ENCODE measurements around the gene MEGF9. TPM values are rescaled to one million over a fixed set of nuclear protein-coding genes. Genes with fewer than 3 reads are reported as not detected.
A peak's percentile ranks its signal among the peaks of the same experiment; 100 is the strongest.

The MEGF9 gene
- total and polyA plus RNA-seq, 8 donors = 1.7 to 11.0 (median 5.0) TPM

DNA sequence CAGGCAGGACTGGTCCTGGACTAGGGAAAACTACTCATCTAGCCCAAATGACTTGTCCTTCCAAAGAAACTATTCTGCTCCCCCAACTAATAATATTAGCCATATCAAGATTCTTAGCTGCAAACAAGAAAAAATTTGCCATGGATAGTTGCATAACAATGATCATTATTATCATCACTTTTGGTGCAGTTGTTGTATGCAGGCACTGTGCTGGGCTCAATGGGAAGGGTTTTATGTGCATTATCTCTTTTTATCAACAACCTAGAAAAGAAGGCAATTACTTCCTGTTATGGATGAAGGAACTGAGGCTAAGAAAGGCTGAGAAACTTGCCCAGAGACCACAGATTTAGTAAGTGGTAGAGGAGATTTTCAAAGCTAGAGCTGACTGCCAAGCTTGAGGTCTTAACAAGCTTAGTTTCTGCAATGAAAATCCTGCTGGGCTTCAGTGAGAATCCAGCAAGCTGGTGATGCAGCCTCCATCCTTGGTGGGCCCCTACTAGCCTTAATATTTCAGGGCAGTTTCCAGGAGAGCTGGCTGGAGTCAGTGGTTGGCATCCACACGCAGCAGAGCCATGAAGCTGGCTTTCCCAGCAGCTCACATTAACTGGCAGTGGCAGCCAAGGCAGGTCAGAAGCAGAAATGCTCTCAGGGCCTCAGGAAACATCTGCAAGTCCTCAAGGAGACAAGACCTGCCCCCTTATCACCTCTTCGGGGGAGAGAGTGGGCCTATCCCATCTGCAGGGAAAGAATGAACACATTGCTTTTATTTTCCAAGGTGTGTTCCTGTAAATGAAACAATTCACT lies 20.5 kb upstream of the MEGF9 start:
- no peak overlapping the region for H3K4me3 ChIP-seq
- TF ChIP-seq, protein P1, sequence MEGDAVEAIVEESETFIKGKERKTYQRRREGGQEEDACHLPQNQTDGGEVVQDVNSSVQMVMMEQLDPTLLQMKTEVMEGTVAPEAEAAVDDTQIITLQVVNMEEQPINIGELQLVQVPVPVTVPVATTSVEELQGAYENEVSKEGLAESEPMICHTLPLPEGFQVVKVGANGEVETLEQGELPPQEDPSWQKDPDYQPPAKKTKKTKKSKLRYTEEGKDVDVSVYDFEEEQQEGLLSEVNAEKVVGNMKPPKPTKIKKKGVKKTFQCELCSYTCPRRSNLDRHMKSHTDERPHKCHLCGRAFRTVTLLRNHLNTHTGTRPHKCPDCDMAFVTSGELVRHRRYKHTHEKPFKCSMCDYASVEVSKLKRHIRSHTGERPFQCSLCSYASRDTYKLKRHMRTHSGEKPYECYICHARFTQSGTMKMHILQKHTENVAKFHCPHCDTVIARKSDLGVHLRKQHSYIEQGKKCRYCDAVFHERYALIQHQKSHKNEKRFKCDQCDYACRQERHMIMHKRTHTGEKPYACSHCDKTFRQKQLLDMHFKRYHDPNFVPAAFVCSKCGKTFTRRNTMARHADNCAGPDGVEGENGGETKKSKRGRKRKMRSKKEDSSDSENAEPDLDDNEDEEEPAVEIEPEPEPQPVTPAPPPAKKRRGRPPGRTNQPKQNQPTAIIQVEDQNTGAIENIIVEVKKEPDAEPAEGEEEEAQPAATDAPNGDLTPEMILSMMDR (IDR thresholded peaks at IDR 0.05) = no peak
- DNase-seq = no peak
- FAIRE-seq = no peak
- 29 to 36% methylated on average over 2 of the region's 2 CpGs for WGBS, 2 donors
- H3K27me3 ChIP-seq = no peaks in the 10 kb centered on the region
- intact Hi-C loops (cut with DNase I) = no loop called here
- H3K9me3 ChIP-seq = no peaks in the 10 kb centered on the region
- H3K27ac ChIP-seq = peak overlapping the region in 2 of 4 donors; percentile 76 to 86
- H3K36me3 ChIP-seq = no peaks in the 10 kb centered on the region
- peak in 1 of 4 donors; percentile 9 for ATAC-seq
- H3K4me1 ChIP-seq = peaks cover 0 to 42% (median 8%) of the 10 kb centered on the region in 3 donors

DNA sequence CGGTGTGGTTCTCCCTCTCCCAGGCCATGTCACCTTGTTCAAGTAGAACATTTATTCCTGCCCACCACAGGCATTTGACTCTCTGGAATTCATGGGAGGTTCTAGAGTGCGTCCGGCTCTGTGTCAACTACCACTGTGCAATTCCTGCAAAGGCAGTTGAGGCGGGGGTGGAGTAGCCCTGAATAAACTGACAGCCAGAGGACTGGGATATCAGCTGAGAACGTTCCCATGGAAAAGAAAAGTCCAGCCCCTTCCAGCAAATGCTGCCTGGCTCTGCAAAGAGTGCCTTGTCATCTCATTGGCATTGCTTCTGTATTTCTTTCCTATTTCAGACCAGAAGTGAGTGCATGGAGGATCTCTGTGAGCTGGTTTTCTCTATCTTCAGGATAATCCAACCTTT lies 18.9 kb upstream of the MEGF9 start:
- DNase-seq (peak in 5 of 6 donors; percentile 63 to 92 (median 80)), FAIRE-seq (no peak), ATAC-seq (peak; percentile 89 to 97 (median 90))
- TF ChIP-seq, protein P1 (IDR thresholded peaks at IDR 0.05) = no peak
- no peak overlapping the region for H3K4me3 ChIP-seq
- H3K27me3 ChIP-seq = no peaks in the 10 kb centered on the region
- H3K36me3 ChIP-seq = no peaks in the 10 kb centered on the region
- intact Hi-C loops (cut with DNase I) = no loop called here
- no peaks in the 10 kb centered on the region for H3K9me3 ChIP-seq
- peak overlapping the region in 2 of 4 donors; percentile 81 to 86 for H3K27ac ChIP-seq
- peaks cover 0 to 42% (median 8%) of the 10 kb centered on the region in 3 donors for H3K4me1 ChIP-seq
- 43 to 49% methylated on average over 5 of the region's 5 CpGs for WGBS, 2 donors

- H3K9me3 ChIP-seq = no peaks in the 10 kb centered on the region
- intact Hi-C loops (cut with DNase I) = no loop called here
- TF ChIP-seq, protein P1 (IDR thresholded peaks at IDR 0.05) = no peak
- WGBS, 2 donors = 74 to 84% methylated on average over 7 of the region's 7 CpGs
- H3K27ac ChIP-seq = peak overlapping the region in 1 of 4 donors; percentile 0
- peak in 1 of 6 donors; percentile 63 for DNase-seq
- H3K4me1 ChIP-seq = peaks cover 0 to 40% (median 8%) of the 10 kb centered on the region in 3 donors
- ATAC-seq = peak in 3 of 4 donors; percentile 34 to 40 (median 37)
- H3K27me3 ChIP-seq = no peaks in the 10 kb centered on the region
- no peak for FAIRE-seq
- H3K36me3 ChIP-seq = no peaks in the 10 kb centered on the region
- no peak overlapping the region for H3K4me3 ChIP-seq
Measured at GRCh38 chr9:120730654-120731514, 16.6 kb upstream of the MEGF9 start.

- H3K4me3 ChIP-seq = no peak overlapping the region
- no peaks in the 10 kb centered on the region for H3K36me3 ChIP-seq
- no peaks in the 10 kb centered on the region for H3K9me3 ChIP-seq
- intact Hi-C loops (cut with DNase I) = no loop called here
- FAIRE-seq = no peak
- ATAC-seq = no peak
- no peak overlapping the region for H3K27ac ChIP-seq
- H3K27me3 ChIP-seq = no peaks in the 10 kb centered on the region
- H3K4me1 ChIP-seq = peaks cover 0 to 29% (median 2%) of the 10 kb centered on the region in 3 donors
- TF ChIP-seq, protein P1 (IDR thresholded peaks at IDR 0.05) = no peak
- 66 to 73% methylated on average over 5 of the region's 5 CpGs for WGBS, 2 donors
- no peak for DNase-seq
Measured at GRCh38 chr9:120729791-120730241, 15.5 kb upstream of the MEGF9 start.

Measured in pancreas (tissue), 10 donors.